LNCaP clone FGC (cell line): ENCODE results near the gene PRRT4.

Experiments
- DNase-seq: peaks from one replicate; pipeline ENCODE4 v3.0.0-alpha.2; 2011; ENCODE audit warnings: low read depth
- H3K4me3 ChIP-seq: 2 replicates; pipeline ENCODE4 v1.5.1; 2011; ENCODE audit warnings: mild to moderate bottlenecking, low read depth, low read length, control low read depth
- CTCF ChIP-seq: IDR thresholded peaks from 2 replicates; pipeline ENCODE4 v1.5.1; 2012; ENCODE audit warnings: mild to moderate bottlenecking; ENCODE audit not compliant: control insufficient read depth, insufficient read depth; ENCODE audit errors: extremely low read depth

The PRRT4 gene

DNA sequence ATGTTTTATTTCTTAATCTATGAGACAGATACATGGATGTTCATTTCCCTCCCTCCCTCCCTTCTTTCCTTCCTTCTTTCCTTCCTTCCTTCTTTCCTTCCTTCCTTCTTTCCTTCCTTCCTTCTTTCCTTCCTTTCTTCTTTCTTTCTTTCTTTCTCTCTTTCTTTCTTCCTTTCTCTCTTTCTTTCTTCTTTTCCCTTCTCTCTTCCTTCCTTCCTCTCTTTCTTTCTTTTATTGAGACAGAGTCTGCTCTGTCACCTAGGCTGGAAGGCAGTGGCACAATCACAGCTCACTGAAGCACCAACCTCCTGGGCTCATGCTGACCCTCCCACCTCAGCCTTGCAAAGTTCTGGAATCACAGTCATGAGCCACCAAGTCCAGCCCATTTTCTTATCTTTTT, 5.5 kb upstream of the PRRT4 start:
- TF ChIP-seq CTCF = no peak
- H3K4me3 ChIP-seq = no peak overlapping the region
- DNase-seq = no peak

DNA sequence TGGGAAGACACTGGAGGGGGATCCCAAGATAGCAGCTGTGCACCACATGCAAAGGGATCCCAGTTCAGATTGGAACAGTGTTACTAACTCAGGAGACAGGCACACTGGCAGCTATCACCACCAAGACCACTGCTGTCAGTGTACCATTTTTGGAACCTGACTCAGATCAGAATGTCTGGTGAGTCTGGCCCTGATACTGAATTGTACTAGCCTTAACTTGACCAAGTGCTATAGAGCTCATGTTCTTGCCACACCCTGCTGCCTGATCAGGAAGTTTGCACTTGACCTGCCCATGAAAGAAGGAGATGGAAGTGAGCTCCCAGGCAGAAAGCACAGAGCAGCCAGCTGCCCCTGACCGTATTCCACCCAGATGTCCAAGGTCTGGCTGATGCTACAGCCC, 4.8 kb upstream of the PRRT4 start:
- no peak for DNase-seq
- TF ChIP-seq CTCF = no peak
- no peak overlapping the region for H3K4me3 ChIP-seq

DNA sequence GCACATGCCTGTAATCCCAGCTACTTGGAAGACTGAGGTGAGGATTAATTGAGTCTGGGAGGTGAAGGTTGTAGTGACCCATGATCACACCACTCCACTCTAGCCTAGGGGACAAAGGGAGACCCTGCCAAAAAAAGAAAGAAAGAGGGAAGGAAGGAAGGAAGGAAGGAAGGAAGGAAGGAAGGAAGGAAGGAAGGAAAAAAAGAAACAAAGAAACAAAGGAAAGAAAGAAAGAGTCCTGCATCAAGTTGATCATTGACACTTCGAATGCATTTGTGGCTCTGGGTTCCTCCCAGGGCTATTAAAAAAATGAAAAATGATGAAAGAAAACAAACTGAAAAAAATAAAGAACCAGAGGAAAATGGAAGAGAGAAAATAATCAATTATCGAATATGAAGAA, 3.9 kb upstream of the PRRT4 start:
- no peak for DNase-seq
- TF ChIP-seq CTCF = no peak
- H3K4me3 ChIP-seq = no peak overlapping the region

DNA sequence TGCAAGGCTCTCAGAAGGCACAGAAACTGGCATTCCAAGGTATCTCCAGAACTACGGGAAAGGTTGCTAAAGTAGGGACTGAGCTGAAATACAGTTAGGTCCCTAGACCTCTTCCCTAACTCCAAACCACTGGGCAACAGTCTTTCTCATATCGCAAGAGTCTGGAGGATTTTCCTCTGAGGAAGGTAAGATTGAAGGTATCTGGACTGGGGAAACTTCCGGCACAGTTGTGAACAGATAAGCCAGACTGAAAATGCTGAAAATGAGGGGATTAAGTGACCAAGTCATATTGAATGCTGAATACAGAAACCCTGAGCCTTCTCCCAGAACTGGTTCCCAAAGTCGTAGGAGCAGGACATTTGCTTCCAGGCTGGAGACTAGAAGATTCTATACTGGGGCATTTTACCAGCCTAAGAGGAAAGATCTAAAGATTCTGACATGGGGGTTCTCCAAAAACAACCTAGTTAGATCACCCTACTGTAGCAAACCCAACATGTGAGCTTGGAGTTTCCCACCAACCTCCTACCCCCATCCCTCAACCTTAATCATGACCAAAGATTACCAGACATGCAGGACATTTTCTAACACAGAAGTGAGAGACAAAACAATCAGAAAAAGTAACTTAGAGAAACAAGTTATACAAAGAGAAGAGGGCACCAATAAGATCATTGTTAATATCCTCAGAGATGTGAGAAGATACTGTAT, 2.8 kb upstream of the PRRT4 start:
- TF ChIP-seq CTCF = no peak
- DNase-seq = no peak
- no peak overlapping the region for H3K4me3 ChIP-seq

- H3K4me3 ChIP-seq = no peak overlapping the region
- DNase-seq = no peak
- no peak for TF ChIP-seq CTCF
Measured at GRCh38 chr7:128363261-128363721, 1.8 kb upstream of the PRRT4 start.

GRCh38 chr7:128362670-128363069, 1.2 kb upstream of the PRRT4 start:
- no peak overlapping the region for H3K4me3 ChIP-seq
- no peak for TF ChIP-seq CTCF
- no peak for DNase-seq

GRCh38 chr7:128360359-128360678, 1.2 kb downstream of the PRRT4 start:
- H3K4me3 ChIP-seq = no peak overlapping the region
- no peak for TF ChIP-seq CTCF
- DNase-seq = no peak
